Stomach (tissue), 4 donors: ENCODE data around the gene AP4M1.
A peak's percentile ranks its signal among the peaks of the same experiment; 100 is the strongest.

Experiments used
- CTCF ChIP-seq, 7 experiments: fragments of 450-650 bp in 4 of 7; fragments of 200-600 bp in 3 of 7; sonication (generic) in 3 of 7; IDR thresholded peaks; one replicate each; pipeline ENCODE4 v1.5.1; 2016 to 2019; ENCODE audit warnings: antibody characterized with exemption in 7 of 7, control low read depth in 2 of 7, mild to moderate bottlenecking in 1 of 7
- POLR2A ChIP-seq, 4 donors: fragments of 450-650 bp; IDR thresholded peaks; one replicate each; pipeline ENCODE4 v1.6.1; 2016; ENCODE audit warnings: antibody characterized with exemption in 4 of 4, control low read depth in 2 of 4, mild to moderate bottlenecking in 1 of 4, moderate library complexity in 1 of 4
- POLR2AphosphoS5 ChIP-seq, 3 donors: sonication (generic); formaldehyde crosslinking; IDR thresholded peaks; one replicate each; pipeline ENCODE4 v1.6.1; 2016; ENCODE audit warnings: antibody characterized with exemption in 3 of 3

DNA sequence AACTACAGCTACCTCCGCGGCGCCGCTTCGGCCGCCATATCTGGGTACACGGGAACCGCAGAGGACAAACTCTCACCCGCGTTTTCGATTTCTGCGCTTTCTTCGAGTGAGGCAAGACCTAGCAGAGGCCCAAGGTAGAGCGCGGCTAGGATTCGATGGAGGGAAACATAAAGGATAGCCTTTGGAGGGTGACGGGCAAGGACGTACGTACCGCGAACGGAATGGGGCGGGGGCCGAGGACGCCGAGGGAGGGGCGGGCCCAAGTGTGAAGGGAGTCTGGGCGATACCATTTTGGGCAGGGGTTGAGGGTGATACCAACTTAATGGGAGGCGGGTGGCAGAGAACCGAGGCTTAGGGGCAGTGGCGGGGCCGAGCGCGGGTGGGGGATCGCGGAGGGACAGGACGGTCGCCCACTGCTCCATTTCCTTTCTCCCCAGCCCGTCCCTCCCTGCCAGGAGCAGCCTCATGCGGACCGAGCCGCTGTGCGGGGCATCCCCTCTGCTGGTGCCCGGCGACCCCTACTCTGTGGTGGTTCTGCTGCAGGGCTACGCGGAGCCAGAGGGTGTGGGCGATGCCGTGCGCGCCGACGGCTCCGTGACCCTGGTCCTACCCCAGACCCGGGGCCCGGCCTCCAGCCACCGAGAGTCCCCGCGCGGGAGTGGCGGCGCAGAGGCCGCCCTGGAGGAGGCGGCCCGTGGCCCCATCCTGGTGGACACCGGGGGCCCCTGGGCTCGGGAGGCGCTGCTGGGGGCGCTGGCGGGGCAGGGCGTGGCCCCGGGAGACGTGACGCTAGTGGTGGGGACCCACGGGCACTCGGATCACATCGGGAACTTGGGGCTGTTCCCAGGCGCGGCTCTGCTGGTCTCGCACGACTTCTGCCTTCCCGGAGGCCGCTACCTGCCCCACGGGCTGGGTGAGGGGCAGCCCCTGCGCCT, 25.8 kb downstream of the AP4M1 start, which contains the start of gene MBLAC1:
- TF ChIP-seq POLR2A (IDR thresholded peaks at IDR 0.05) (no peak), CTCF (IDR thresholded peaks at IDR 0.05) (peak in 1 of 7 experiments; percentile 6), POLR2AphosphoS5 (IDR thresholded peaks at IDR 0.05) (peak in 2 of 3 donors; percentile 78 to 83)
